Endodermal cell (in vitro differentiated cells): ENCODE results near the gene NOTUM. TPM values are rescaled to one million over a fixed set of nuclear protein-coding genes. Genes with fewer than 3 reads are reported as not detected.
A peak's percentile ranks its signal among the peaks of the same experiment; 100 is the strongest.

Source experiments
- DNase-seq: peaks from one replicate; pipeline ENCODE4 v3.0.0-alpha.2; 2017
- H3K27ac ChIP-seq: 2 replicates; pipeline ENCODE4 v1.5.1; 2013; ENCODE audit warnings: mild to moderate bottlenecking, low read depth, low read length, moderate library complexity
- H3K27me3 ChIP-seq: 2 replicates; pipeline ENCODE4 v1.6.1; 2013; ENCODE audit warnings: mild to moderate bottlenecking, low read length, moderate library complexity; ENCODE audit not compliant: insufficient read depth, control insufficient read depth, poor library complexity, severe bottlenecking
- H3K36me3 ChIP-seq: 2 replicates; pipeline ENCODE4 v1.7.0; 2013; ENCODE audit warnings: mild to moderate bottlenecking, low read length, moderate library complexity; ENCODE audit not compliant: control insufficient read depth, insufficient read depth
- H3K4me1 ChIP-seq: one replicate; pipeline ENCODE4 v1.7.0; 2013; ENCODE audit warnings: low read length; ENCODE audit not compliant: control insufficient read depth, insufficient read depth
- H3K4me3 ChIP-seq: 2 replicates; pipeline ENCODE4 v1.5.1; 2013; ENCODE audit warnings: mild to moderate bottlenecking, low read length, moderate library complexity
- H3K9ac ChIP-seq: 2 replicates; pipeline ENCODE4 v1.6.1; 2013; ENCODE audit warnings: mild to moderate bottlenecking, low read length, moderate library complexity; ENCODE audit not compliant: poor library complexity, severe bottlenecking; ENCODE audit errors: extremely low read depth
- H3K9me3 ChIP-seq: 2 replicates; pipeline ENCODE4 v1.6.1; 2013; ENCODE audit warnings: mild to moderate bottlenecking, low read length, moderate library complexity; ENCODE audit not compliant: control insufficient read depth
- H3K27ac Mint-ChIP-seq: 2 replicates; pipeline ENCODE4 v1.8.0; 2020; ENCODE audit warnings: mixed read lengths
- H3K27me3 Mint-ChIP-seq: 2 replicates; pipeline ENCODE4 v1.8.0; 2021; ENCODE audit warnings: mild to moderate bottlenecking, mixed read lengths; ENCODE audit not compliant: insufficient read depth
- H3K36me3 Mint-ChIP-seq: 2 replicates; pipeline ENCODE4 v1.8.0; 2020; ENCODE audit warnings: low read depth, mixed read lengths
- H3K4me1 Mint-ChIP-seq: 2 replicates; pipeline ENCODE4 v1.8.0; 2020; ENCODE audit warnings: mixed read lengths
- H3K4me3 Mint-ChIP-seq: 2 replicates; pipeline ENCODE4 v1.8.0; 2020; ENCODE audit warnings: mild to moderate bottlenecking, moderate library complexity, mixed read lengths
- H3K9me3 Mint-ChIP-seq: 2 replicates; pipeline ENCODE4 v1.8.0; 2020; ENCODE audit warnings: mild to moderate bottlenecking, mixed read lengths
- WGBS, 2 experiments: methylation state at CpG; one replicate each; pipeline versions ENCODE4 v1.1.5 to v1.1.7; 2013; ENCODE audit warnings: missing lambda C conversion rate in 2 of 2, mixed read lengths in 1 of 2; ENCODE audit not compliant: insufficient coverage in 1 of 2, insufficient read length in 1 of 2; 5-methylcytosine and 5-hydroxymethylcytosine counted together
- total RNA-seq, 2 donors: library from RNA; stranded (reverse); fragmentation: NEBNext Ultra II Directional in 1 of 2; extraction: Animal tissue kit (Norgen Biotek cat#: 25700) in 1 of 2; gene quantifications; 2 replicates in 1 of 2; 3 replicates in 1 of 2; pipeline ENCODE4 v1.2.1, GENCODE V29; 2021
- TF ChIP-seq, protein P1 (sequence below): fragments of 200-600 bp; sonication (generic); conservative IDR thresholded peaks from 2 replicates; pipeline ENCODE4 v1.5.0; 2021; ENCODE audit warnings: antibody characterized with exemption, mild to moderate bottlenecking

The NOTUM gene
- total RNA-seq, 2 donors from 2014 or later: 12.5 to 26.3 TPM

- peak; percentile 46 for DNase-seq
- Mint-ChIP-seq H3K27ac (no peak overlapping the region), H3K4me3 (no peak overlapping the region), H3K9me3 (no peaks in the 10 kb centered on the region), H3K4me1 (peaks cover 5% of the 10 kb centered on the region), H3K27me3 (peaks cover 39% of the 10 kb centered on the region), H3K36me3 (no peaks in the 10 kb centered on the region)
- Histone ChIP-seq H3K4me1 (no peaks in the 10 kb centered on the region), H3K27ac (no peak overlapping the region), H3K4me3 (no peak overlapping the region), H3K27me3 (peaks cover 50% of the 10 kb centered on the region), H3K9ac (no peak overlapping the region), H3K36me3 (no peaks in the 10 kb centered on the region), H3K9me3 (no peaks in the 10 kb centered on the region)
- 83 to 91% methylated on average over 7 to 19 of the region's 19 CpGs for WGBS, 2 experiments
- TF ChIP-seq, protein P1, sequence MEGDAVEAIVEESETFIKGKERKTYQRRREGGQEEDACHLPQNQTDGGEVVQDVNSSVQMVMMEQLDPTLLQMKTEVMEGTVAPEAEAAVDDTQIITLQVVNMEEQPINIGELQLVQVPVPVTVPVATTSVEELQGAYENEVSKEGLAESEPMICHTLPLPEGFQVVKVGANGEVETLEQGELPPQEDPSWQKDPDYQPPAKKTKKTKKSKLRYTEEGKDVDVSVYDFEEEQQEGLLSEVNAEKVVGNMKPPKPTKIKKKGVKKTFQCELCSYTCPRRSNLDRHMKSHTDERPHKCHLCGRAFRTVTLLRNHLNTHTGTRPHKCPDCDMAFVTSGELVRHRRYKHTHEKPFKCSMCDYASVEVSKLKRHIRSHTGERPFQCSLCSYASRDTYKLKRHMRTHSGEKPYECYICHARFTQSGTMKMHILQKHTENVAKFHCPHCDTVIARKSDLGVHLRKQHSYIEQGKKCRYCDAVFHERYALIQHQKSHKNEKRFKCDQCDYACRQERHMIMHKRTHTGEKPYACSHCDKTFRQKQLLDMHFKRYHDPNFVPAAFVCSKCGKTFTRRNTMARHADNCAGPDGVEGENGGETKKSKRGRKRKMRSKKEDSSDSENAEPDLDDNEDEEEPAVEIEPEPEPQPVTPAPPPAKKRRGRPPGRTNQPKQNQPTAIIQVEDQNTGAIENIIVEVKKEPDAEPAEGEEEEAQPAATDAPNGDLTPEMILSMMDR: no peak
These were observed 3.1 kb downstream of the NOTUM start for GRCh38 chr17:81957691-81958432.

GRCh38 chr17:81956607-81957589 lies 4.1 kb downstream of the NOTUM start:
- peaks cover 41% of the 10 kb centered on the region for H3K27me3 ChIP-seq
- TF ChIP-seq, protein P1: no peak
- no peaks in the 10 kb centered on the region for H3K9me3 Mint-ChIP-seq

DNA sequence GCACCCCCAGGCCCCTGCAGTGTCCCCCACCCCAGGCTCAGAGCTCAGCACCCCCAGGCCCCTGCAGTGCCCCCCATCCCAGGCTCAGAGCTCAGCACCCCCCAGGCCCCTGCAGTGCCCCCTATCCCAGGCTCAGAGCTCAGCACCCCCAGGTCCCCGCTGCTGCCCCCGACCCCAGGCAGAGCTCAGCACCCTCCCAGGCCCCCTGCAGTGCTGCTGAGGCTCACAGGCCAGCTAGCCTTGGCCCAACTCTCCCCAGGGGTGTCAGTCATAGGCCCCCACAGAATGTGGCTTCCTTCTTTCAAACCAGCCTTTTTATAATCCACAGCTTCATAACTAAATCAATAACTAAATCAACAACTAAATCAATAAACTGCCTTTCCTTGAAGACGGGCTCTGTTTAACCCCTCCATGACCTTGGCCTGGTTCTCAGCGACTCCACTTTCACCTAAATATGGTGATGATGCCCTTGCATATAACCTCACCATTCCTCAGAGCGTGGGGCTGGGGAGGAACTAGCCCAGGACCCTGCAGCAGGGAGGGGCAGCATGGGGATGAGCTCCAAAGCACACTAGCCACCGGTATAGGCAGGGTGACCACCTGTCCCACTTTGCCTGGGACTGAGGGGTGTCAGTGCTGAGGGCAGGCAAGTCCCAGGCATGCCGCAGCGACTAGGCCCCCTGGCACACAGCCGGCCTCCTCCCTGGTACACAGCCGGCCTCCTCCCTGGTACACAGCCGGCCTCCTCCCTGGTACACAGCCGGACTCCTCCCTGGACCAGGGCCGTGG lies 5.0 kb downstream of the NOTUM start:
- H3K27me3 ChIP-seq: peaks cover 36% of the 10 kb centered on the region
- TF ChIP-seq, protein P1: no peak
- H3K9ac ChIP-seq: no peak overlapping the region
- peak; percentile 44 for DNase-seq
- Mint-ChIP-seq H3K36me3 (no peaks in the 10 kb centered on the region), H3K4me3 (no peak overlapping the region), H3K4me1 (no peaks in the 10 kb centered on the region), H3K27me3 (peaks cover 30% of the 10 kb centered on the region), H3K27ac (no peak overlapping the region), H3K9me3 (no peaks in the 10 kb centered on the region)
- H3K4me3 ChIP-seq: no peak overlapping the region
- 90 to 100% methylated on average over 5 to 13 of the region's 13 CpGs for WGBS, 2 experiments
- H3K4me1 ChIP-seq: no peaks in the 10 kb centered on the region
- no peaks in the 10 kb centered on the region for H3K9me3 ChIP-seq
- no peaks in the 10 kb centered on the region for H3K36me3 ChIP-seq
- no peak overlapping the region for H3K27ac ChIP-seq

More at GRCh38 chr17:81956607-81957589, 4.1 kb downstream of the NOTUM start:
- H3K36me3 ChIP-seq: no peaks in the 10 kb centered on the region
- no peaks in the 10 kb centered on the region for H3K4me1 ChIP-seq
- Mint-ChIP-seq H3K4me3 (no peak overlapping the region), H3K27ac (no peak overlapping the region), H3K36me3 (no peaks in the 10 kb centered on the region), H3K27me3 (peaks cover 30% of the 10 kb centered on the region), H3K4me1 (no peaks in the 10 kb centered on the region)
- no peaks in the 10 kb centered on the region for H3K9me3 ChIP-seq
- no peak overlapping the region for H3K9ac ChIP-seq
- H3K4me3 ChIP-seq: no peak overlapping the region
- whole genome bisulfite sequencing, 2 experiments: 84 to 89% methylated on average over 22 to 45 of the region's 45 CpGs
- DNase-seq: peak; percentile 46
- no peak overlapping the region for H3K27ac ChIP-seq
